ENCODE results near the gene NMT2. TPM values are rescaled to one million over a fixed set of nuclear protein-coding genes. Genes with fewer than 3 reads are reported as not detected.
"Not testable (repeated sequence)": the region's sequence is repeated elsewhere in the genome, so short reads cannot be mapped to it uniquely, and the experiment has no call there.

The NMT2 gene
- total and polyA plus RNA-seq, 7 donors: 3.9 to 12.9 (median 8.2) TPM

GRCh38 chr10:15202639-15203038 is 34.1 kb upstream of the NMT2 start:
- ATAC-seq: no peak
- Histone ChIP-seq H3K36me3 (ENCODE audit: insufficient read depth in 1 of 2, low read depth in 1 of 2) (no peaks in the 10 kb centered on the region), H3K27ac (no peak overlapping the region), H3K4me3 (no peak overlapping the region), H3K4me1 (no peaks in the 10 kb centered on the region), H3K27me3 (ENCODE audit: insufficient read depth in 3 of 3, low read length in 2 of 3) (peaks cover 0 to 2% (median 0%) of the 10 kb centered on the region in 3 donors), H3K9me3 (no peaks in the 10 kb centered on the region)
- no peak for DNase-seq
- no peak for TF ChIP-seq CTCF (IDR thresholded peaks at IDR 0.05)
- 87 to 95% (median 89%) methylated on average over 2 of the region's 2 CpGs for WGBS, 3 donors
- intact Hi-C loops (cut with DNase I): no loop called here

- H3K9me3 ChIP-seq; DNase-seq; ATAC-seq; H3K27me3 ChIP-seq (ENCODE audit: insufficient read depth in 3 of 3, low read length in 2 of 3); H3K4me3 ChIP-seq; H3K4me1 ChIP-seq; H3K27ac ChIP-seq; H3K36me3 ChIP-seq (ENCODE audit: insufficient read depth in 1 of 2, low read depth in 1 of 2); intact Hi-C loops (cut with DNase I): not testable (repeated sequence)
- WGBS, 3 donors: 87 to 92% (median 88%) methylated on average over 8 of the region's 8 CpGs
These were observed 33.8 kb upstream of the NMT2 start for GRCh38 chr10:15202301-15202621.

GRCh38 chr10:15201589-15202300 is 33.3 kb upstream of the NMT2 start:
- no peak for DNase-seq
- Histone ChIP-seq H3K36me3 (ENCODE audit: insufficient read depth in 1 of 2, low read depth in 1 of 2) (no peaks in the 10 kb centered on the region), H3K4me1 (no peaks in the 10 kb centered on the region), H3K27ac (no peak overlapping the region), H3K4me3 (no peak overlapping the region), H3K27me3 (ENCODE audit: insufficient read depth in 3 of 3, low read length in 2 of 3) (peaks cover 0 to 2% (median 0%) of the 10 kb centered on the region in 3 donors), H3K9me3 (no peaks in the 10 kb centered on the region)
- TF ChIP-seq CTCF (IDR thresholded peaks at IDR 0.05): no peak
- ATAC-seq: no peak
- 58 to 69% (median 61%) methylated on average over 6 of the region's 6 CpGs for WGBS, 3 donors
- intact Hi-C loops (cut with DNase I): no loop called here

GRCh38 chr10:15200626-15201025 is 32.1 kb upstream of the NMT2 start:
- no peaks in the 10 kb centered on the region for H3K9me3 ChIP-seq
- H3K27me3 ChIP-seq (ENCODE audit: insufficient read depth in 3 of 3, low read length in 2 of 3): peaks cover 0 to 2% (median 0%) of the 10 kb centered on the region in 3 donors
- no peak for ATAC-seq
- no peaks in the 10 kb centered on the region for H3K4me1 ChIP-seq
- intact Hi-C loops (cut with DNase I): no loop called here
- no peak overlapping the region for H3K4me3 ChIP-seq
- H3K36me3 ChIP-seq (ENCODE audit: insufficient read depth in 1 of 2, low read depth in 1 of 2): no peaks in the 10 kb centered on the region
- no peak for TF ChIP-seq CTCF (IDR thresholded peaks at IDR 0.05)
- no peak for DNase-seq
- no peak overlapping the region for H3K27ac ChIP-seq
- WGBS, 3 donors: 56 to 66% (median 57%) methylated on average over 2 of the region's 2 CpGs

- Histone ChIP-seq H3K27me3 (ENCODE audit: insufficient read depth in 3 of 3, low read length in 2 of 3) (peaks cover 0 to 2% (median 0%) of the 10 kb centered on the region in 3 donors), H3K27ac (no peak overlapping the region), H3K9me3 (no peaks in the 10 kb centered on the region), H3K4me1 (no peaks in the 10 kb centered on the region), H3K4me3 (no peak overlapping the region), H3K36me3 (ENCODE audit: insufficient read depth in 1 of 2, low read depth in 1 of 2) (no peaks in the 10 kb centered on the region)
- intact Hi-C loops (cut with DNase I): loop anchor here in 1 of 2 donors (1.0 kb wide), 1 partner anchor 28 kb away; no protein-coding TSS in a partner anchor
- TF ChIP-seq CTCF (IDR thresholded peaks at IDR 0.05): no peak
- DNase-seq (no peak), ATAC-seq (no peak)
- WGBS, 3 donors: 98 to 100% (median 98%) methylated on average over 4 of the region's 4 CpGs
These were observed 29.4 kb upstream of the NMT2 start for GRCh38 chr10:15197911-15198310.

All from psoas muscle (tissue), 8 donors.